UCSD-AML1 (cell line): ENCODE measurements around the gene NOL4L.

ENCODE experiments used
- DNase-seq: peaks from one replicate; lab custom pipeline; 2025; ENCODE audit not compliant: unreplicated experiment; lab: John Stamatoyannopoulos, UW

The NOL4L gene

GRCh38 chr20:32449057-32449889, 135.9 kb downstream of the NOL4L start:
- DNase-seq, result no peak

GRCh38 chr20:32448306-32449056, 136.7 kb downstream of the NOL4L start:
- DNase-seq, result no peak

- DNase-seq, result no peak
These were observed 137.8 kb downstream of the NOL4L start for GRCh38 chr20:32447136-32448027.

- no peak for DNase-seq
These were observed 138.6 kb downstream of the NOL4L start for GRCh38 chr20:32446301-32447100.

GRCh38 chr20:32445539-32446273, 139.4 kb downstream of the NOL4L start:
- DNase-seq, result no peak

- no peak for DNase-seq
These were observed 140.5 kb downstream of the NOL4L start for GRCh38 chr20:32444474-32445220.

GRCh38 chr20:32443386-32443974, 141.7 kb downstream of the NOL4L start:
- no peak for DNase-seq

- no peak for DNase-seq
These were observed 142.3 kb downstream of the NOL4L start for GRCh38 chr20:32442630-32443373.

- no peak for DNase-seq
These were observed 143.5 kb downstream of the NOL4L start for GRCh38 chr20:32441638-32442037.

- DNase-seq, result no peak
These were observed 144.4 kb downstream of the NOL4L start for GRCh38 chr20:32440758-32441078.

- no peak for DNase-seq
These were observed 144.9 kb downstream of the NOL4L start for GRCh38 chr20:32440069-32440757.

- DNase-seq, result no peak
These were observed 145.9 kb downstream of the NOL4L start for GRCh38 chr20:32439132-32439829.

GRCh38 chr20:32438331-32438858, 146.7 kb downstream of the NOL4L start:
- no peak for DNase-seq

GRCh38 chr20:32437391-32438074, 147.6 kb downstream of the NOL4L start:
- DNase-seq, result no peak

GRCh38 chr20:32436968-32437367, 148.2 kb downstream of the NOL4L start:
- no peak for DNase-seq
